Measurements from ENCODE around the gene NMT2. TPM values are rescaled to one million over a fixed set of nuclear protein-coding genes. Genes with fewer than 3 reads are reported as not detected.

Gene NMT2
- total and polyA plus RNA-seq, 2 experiments from 2014 or later, result 15.0 to 23.4 TPM

DNA sequence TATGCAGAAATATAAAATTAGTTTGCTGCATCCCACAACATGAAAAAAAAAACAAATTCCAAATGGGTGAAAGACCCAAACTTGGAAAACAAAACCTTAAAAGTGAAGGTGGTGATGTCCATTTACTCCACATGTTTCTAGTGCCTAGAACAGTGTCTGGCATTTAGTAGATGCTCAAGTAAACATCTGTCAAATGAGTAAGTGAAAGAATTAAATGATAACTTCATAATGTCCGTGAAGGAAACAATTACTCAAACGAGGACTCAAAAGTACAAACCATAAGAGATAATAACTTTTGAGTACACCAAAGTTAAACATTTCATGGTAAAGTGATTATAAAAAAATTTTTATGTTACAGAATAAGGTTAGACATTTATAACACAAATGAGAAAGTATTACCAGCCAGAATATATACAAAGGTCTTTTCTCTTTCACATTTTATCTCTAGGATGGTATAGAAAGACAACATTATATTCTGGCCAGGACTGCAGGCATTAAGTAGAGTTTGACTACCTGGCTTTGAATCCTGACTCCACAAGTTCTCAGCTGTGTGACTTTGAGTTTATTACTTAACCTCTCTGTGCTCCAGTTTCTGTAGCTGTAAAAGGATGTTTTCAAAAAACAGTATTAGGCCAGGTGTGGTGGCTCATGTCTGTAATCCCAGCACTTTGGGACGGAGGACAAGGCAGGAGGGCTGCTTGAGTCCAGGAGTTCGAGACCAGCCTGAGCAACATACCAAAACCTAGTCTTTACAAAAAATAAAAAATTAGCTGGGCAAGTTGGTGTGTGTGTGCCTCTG is 20.7 kb downstream of the NMT2 start:
- Histone ChIP-seq H3K27me3 (no peaks in the 10 kb centered on the region), H3K4me3 (no peak overlapping the region), H2AFZ (no peak overlapping the region), H3K4me2 (no peak overlapping the region), H3K9me3 (ENCODE audit: low read depth) (no peaks in the 10 kb centered on the region), H3K4me1 (ENCODE audit: insufficient read depth) (peaks cover 5% of the 10 kb centered on the region), H3K79me2 (peaks cover 44% of the 10 kb centered on the region), H4K20me1 (ENCODE audit: insufficient read depth, poor library complexity, severe bottlenecking) (no peaks in the 10 kb centered on the region), H3K9me2 (replicated peaks; ENCODE audit: insufficient read depth) (no peaks in the 10 kb centered on the region), H3K27ac (no peak overlapping the region), H3K36me3 (replicated peaks; ENCODE audit: insufficient read depth, low read depth) (no peaks in the 10 kb centered on the region)
- 90% methylated on average over 4 of the region's 4 CpGs for WGBS (ENCODE audit: low lambda C conversion rate, missing lambda C conversion rate)
- DNase-seq (ENCODE audit: low spot score), result no peak
- TF ChIP-seq, protein P1, sequence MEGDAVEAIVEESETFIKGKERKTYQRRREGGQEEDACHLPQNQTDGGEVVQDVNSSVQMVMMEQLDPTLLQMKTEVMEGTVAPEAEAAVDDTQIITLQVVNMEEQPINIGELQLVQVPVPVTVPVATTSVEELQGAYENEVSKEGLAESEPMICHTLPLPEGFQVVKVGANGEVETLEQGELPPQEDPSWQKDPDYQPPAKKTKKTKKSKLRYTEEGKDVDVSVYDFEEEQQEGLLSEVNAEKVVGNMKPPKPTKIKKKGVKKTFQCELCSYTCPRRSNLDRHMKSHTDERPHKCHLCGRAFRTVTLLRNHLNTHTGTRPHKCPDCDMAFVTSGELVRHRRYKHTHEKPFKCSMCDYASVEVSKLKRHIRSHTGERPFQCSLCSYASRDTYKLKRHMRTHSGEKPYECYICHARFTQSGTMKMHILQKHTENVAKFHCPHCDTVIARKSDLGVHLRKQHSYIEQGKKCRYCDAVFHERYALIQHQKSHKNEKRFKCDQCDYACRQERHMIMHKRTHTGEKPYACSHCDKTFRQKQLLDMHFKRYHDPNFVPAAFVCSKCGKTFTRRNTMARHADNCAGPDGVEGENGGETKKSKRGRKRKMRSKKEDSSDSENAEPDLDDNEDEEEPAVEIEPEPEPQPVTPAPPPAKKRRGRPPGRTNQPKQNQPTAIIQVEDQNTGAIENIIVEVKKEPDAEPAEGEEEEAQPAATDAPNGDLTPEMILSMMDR (IDR thresholded peaks at IDR 0.05; ENCODE audit: poor library complexity), result no peak
- TF ChIP-seq EZH2 (IDR thresholded peaks at IDR 0.05; ENCODE audit: borderline replicate concordance), result no peak
- no peak for TF ChIP-seq EZH2phosphoT487 (IDR thresholded peaks at IDR 0.05; ENCODE audit: low read depth, severe bottlenecking, unreplicated experiment)

DNA sequence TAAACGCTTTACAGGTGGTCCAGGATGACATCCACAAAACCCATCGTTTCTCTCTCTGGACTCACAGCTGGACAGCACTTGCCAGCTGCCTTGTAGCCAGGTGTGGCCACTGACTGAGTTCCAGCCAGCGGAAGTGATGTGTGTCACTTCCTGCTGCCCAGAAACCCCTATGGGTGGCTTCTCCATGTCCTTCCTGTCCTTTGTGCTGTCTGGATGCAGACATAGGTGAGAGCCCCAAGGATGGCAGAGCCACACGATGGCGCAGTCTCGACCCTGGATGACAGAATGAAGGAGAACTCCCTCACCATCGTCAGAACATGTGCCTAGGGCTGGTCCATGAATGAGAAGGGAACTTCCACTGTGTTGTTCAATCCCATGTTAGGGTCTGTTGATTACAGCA is 22.1 kb downstream of the NMT2 start:
- Histone ChIP-seq H3K27me3 (no peaks in the 10 kb centered on the region), H3K27ac (no peak overlapping the region), H3K4me2 (no peak overlapping the region), H3K79me2 (peaks cover 47% of the 10 kb centered on the region), H2AFZ (no peak overlapping the region), H3K4me1 (ENCODE audit: insufficient read depth) (peaks cover 1% of the 10 kb centered on the region), H3K4me3 (no peak overlapping the region), H3K36me3 (replicated peaks; ENCODE audit: insufficient read depth, low read depth) (no peaks in the 10 kb centered on the region), H3K9me2 (replicated peaks; ENCODE audit: insufficient read depth) (no peaks in the 10 kb centered on the region), H4K20me1 (ENCODE audit: insufficient read depth, poor library complexity, severe bottlenecking) (no peaks in the 10 kb centered on the region), H3K9me3 (ENCODE audit: low read depth) (no peaks in the 10 kb centered on the region)
- no peak for DNase-seq (ENCODE audit: low spot score)
- WGBS (ENCODE audit: low lambda C conversion rate, missing lambda C conversion rate), result 84% methylated on average over 7 of the region's 7 CpGs
- TF ChIP-seq EZH2 (IDR thresholded peaks at IDR 0.05; ENCODE audit: borderline replicate concordance), result no peak
- TF ChIP-seq, protein P1 (IDR thresholded peaks at IDR 0.05; ENCODE audit: poor library complexity), result no peak
- no peak for TF ChIP-seq EZH2phosphoT487 (IDR thresholded peaks at IDR 0.05; ENCODE audit: low read depth, severe bottlenecking, unreplicated experiment)

DNA sequence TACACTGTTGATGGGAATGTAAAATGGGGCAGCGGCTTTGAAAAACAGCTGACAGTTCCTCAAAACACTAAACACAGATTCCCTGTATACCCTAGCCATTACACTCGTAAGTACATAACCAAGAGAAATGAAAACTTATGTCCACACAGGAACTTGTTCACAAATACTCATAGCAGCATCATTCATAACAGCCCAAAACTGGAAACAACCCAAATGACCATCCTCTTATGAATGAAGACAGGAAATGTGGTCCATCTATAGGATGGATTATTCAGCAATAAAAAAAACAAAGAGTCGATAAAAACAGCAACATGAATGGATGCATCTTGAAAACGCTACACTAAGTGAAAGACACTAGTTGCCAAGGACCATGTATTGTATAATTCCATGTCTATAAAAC is 23.7 kb downstream of the NMT2 start:
- no peaks in the 10 kb centered on the region for H3K36me3 ChIP-seq (replicated peaks; ENCODE audit: insufficient read depth, low read depth)
- no peak overlapping the region for H2AFZ ChIP-seq
- H3K4me2 ChIP-seq, result no peak overlapping the region
- no peak for TF ChIP-seq EZH2phosphoT487 (IDR thresholded peaks at IDR 0.05; ENCODE audit: low read depth, severe bottlenecking, unreplicated experiment)
- no peak for TF ChIP-seq EZH2 (IDR thresholded peaks at IDR 0.05; ENCODE audit: borderline replicate concordance)
- TF ChIP-seq, protein P1 (IDR thresholded peaks at IDR 0.05; ENCODE audit: poor library complexity), result no peak
- H3K9me3 ChIP-seq (ENCODE audit: low read depth), result no peaks in the 10 kb centered on the region
- WGBS (ENCODE audit: low lambda C conversion rate, missing lambda C conversion rate), result 97% methylated on average over 4 of the region's 4 CpGs
- DNase-seq (ENCODE audit: low spot score), result no peak
- H3K4me3 ChIP-seq, result no peak overlapping the region
- H3K79me2 ChIP-seq, result peaks cover 52% of the 10 kb centered on the region
- H3K27ac ChIP-seq, result no peak overlapping the region
- H3K27me3 ChIP-seq, result no peaks in the 10 kb centered on the region
- peaks cover 6% of the 10 kb centered on the region for H3K4me1 ChIP-seq (ENCODE audit: insufficient read depth)
- no peaks in the 10 kb centered on the region for H4K20me1 ChIP-seq (ENCODE audit: insufficient read depth, poor library complexity, severe bottlenecking)
- no peaks in the 10 kb centered on the region for H3K9me2 ChIP-seq (replicated peaks; ENCODE audit: insufficient read depth)

Measured in hepatocyte (in vitro differentiated cells).